ENCODE data around the gene CASZ1. TPM values are rescaled to one million over a fixed set of nuclear protein-coding genes. Genes with fewer than 3 reads are reported as not detected.

The CASZ1 gene
- total and polyA plus RNA-seq, 2 donors (not counting 3 experiments of a cell fraction or from before 2014, with no cell fraction given), result 1.5 to 5.2 TPM

GRCh38 chr1:10735563-10736305 lies 60.7 kb downstream of the CASZ1 start:
- H3K9me1 ChIP-seq (replicated peaks; ENCODE audit: control insufficient read depth, extremely low read depth, insufficient read depth, low read length), result no peaks in the 10 kb centered on the region
- no peak overlapping the region for H2AFZ ChIP-seq (ENCODE audit: low read depth, low read length)
- ChIA-PET POLR2A (no interaction called here), CTCF (interaction anchor here (1.0 kb wide), 2 partner anchors 18 to 228 kb away, joined by 4 to 5 read pairs; no protein-coding TSS in a partner anchor)
- dilution Hi-C loops (cut with MboI; ENCODE audit: extremely low pct_ligation_motif_present, low sequenced_read_pairs) (no loop called here), intact Hi-C loops (cut with micrococcal nuclease) (no loop called here)
- H3K36me3 ChIP-seq (ENCODE audit: control insufficient read depth in 2 of 2, extremely low read depth in 1 of 2, insufficient read depth in 2 of 2, low read length in 2 of 2), result no peaks in the 10 kb centered on the region
- H3K4me1 ChIP-seq (ENCODE audit: control insufficient read depth, extremely low read depth, insufficient read depth, low read length), result no peaks in the 10 kb centered on the region
- no peak overlapping the region for H3K27ac ChIP-seq (ENCODE audit: insufficient read depth, low read depth, low read length)
- no peak for DNase-seq (ENCODE audit: low read depth, low spot score)
- FAIRE-seq, result no peak
- no peak overlapping the region for H3K9ac ChIP-seq (replicated peaks; ENCODE audit: extremely low read depth, insufficient read depth, low read length)
- H3K4me3 ChIP-seq (replicated peaks in 1 of 3; ENCODE audit: insufficient read depth in 1 of 3, low read depth in 1 of 3, low read length in 3 of 3), result no peak overlapping the region
- H3K9me3 ChIP-seq (replicated peaks; ENCODE audit: control insufficient read depth, insufficient read depth, low read length), result no peaks in the 10 kb centered on the region
- H3K79me2 ChIP-seq (ENCODE audit: control insufficient read depth, insufficient read depth, low read length), result no peaks in the 10 kb centered on the region
- no TSS peak for BruUV-seq (replicated peaks)
- no peaks in the 10 kb centered on the region for H4K20me1 ChIP-seq (replicated peaks; ENCODE audit: control insufficient read depth, extremely low read depth, insufficient read depth, low read length)
- H3K27me3 ChIP-seq (ENCODE audit: control insufficient read depth in 2 of 2, insufficient read depth in 2 of 2, low read length in 2 of 2), result no peaks in the 10 kb centered on the region
- H3K4me2 ChIP-seq (ENCODE audit: insufficient read depth, low read length), result no peak overlapping the region
- no peak for TF ChIP-seq GATA2 (IDR thresholded peaks at IDR 0.05; ENCODE audit: insufficient read depth, insufficient read length, low read depth, low read length)
- TF ChIP-seq POLR2AphosphoS5 (IDR thresholded peaks at IDR 0.05; ENCODE audit: insufficient read depth, low read depth, low read length), result no peak
- TF ChIP-seq JUN (IDR thresholded peaks at IDR 0.05; ENCODE audit: borderline replicate concordance, insufficient read depth, insufficient read length, low read depth), result no peak
- TF ChIP-seq FOS (IDR thresholded peaks at IDR 0.05; ENCODE audit: borderline replicate concordance, insufficient read depth, low read length), result no peak
- no peak for TF ChIP-seq MAX (IDR thresholded peaks at IDR 0.05; ENCODE audit: insufficient read depth, insufficient read length)
- TF ChIP-seq CTCF (IDR thresholded peaks at IDR 0.05; ENCODE audit: extremely low read depth in 1 of 2, insufficient read depth in 1 of 2, low read depth in 1 of 2, low read length in 2 of 2), result no peak
- no peak for TF ChIP-seq MYC (IDR thresholded peaks at IDR 0.05; ENCODE audit: low read depth, low read length)
- TF ChIP-seq POLR2A (IDR thresholded peaks at IDR 0.05; ENCODE audit: low read depth, low read length), result no peak
- TF ChIP-seq EZH2 (IDR thresholded peaks at IDR 0.05; ENCODE audit: borderline replicate concordance, low read depth, low read length, severe bottlenecking), result no peak
